KOPT-K1 (cell line): ENCODE measurements around the gene OR5B3.
"Not testable (repeated sequence)": the region's sequence is repeated elsewhere in the genome, so short reads cannot be mapped to it uniquely, and the experiment has no call there.

Experiments
- H3K27ac ChIP-seq: fragments of 200-600 bp; sonication (generic); 2 replicates; pipeline ENCODE4 v1.5.1; 2016; ENCODE audit warnings: antibody characterized with exemption, mild to moderate bottlenecking, low read depth, low read length; ENCODE audit not compliant: poor library complexity, severe bottlenecking
- H3K36me3 ChIP-seq: fragments of 200-600 bp; sonication (generic); 2 replicates; pipeline ENCODE4 v1.5.1; 2017; ENCODE audit warnings: antibody characterized with exemption, mild to moderate bottlenecking, low read length, moderate library complexity; ENCODE audit not compliant: insufficient read depth
- H3K9me3 ChIP-seq: fragments of 200-600 bp; sonication (generic); 2 replicates; pipeline ENCODE4 v1.5.1; 2017; ENCODE audit warnings: antibody characterized with exemption, low read length, mild to moderate bottlenecking; ENCODE audit not compliant: insufficient read depth, poor library complexity, severe bottlenecking

The OR5B3 gene

GRCh38 chr11:58406774-58407173 lies at the start of gene OR5B3:
Gene OR5B3 (minus strand): TSS chr11:58406874. CDS start chr11:58403409, 3,465 bp downstream.
- H3K9me3 ChIP-seq, result no peaks in the 10 kb centered on the region
- H3K36me3 ChIP-seq, result no peaks in the 10 kb centered on the region
- H3K27ac ChIP-seq, result no peak within 1 kb of the TSS

- Histone ChIP-seq H3K27ac (no peak overlapping the region), H3K9me3 (no peaks in the 10 kb centered on the region), H3K36me3 (no peaks in the 10 kb centered on the region)
These were observed 44.9 kb upstream of the OR5B3 start for GRCh38 chr11:58451585-58451984.

- Histone ChIP-seq H3K36me3 (no peaks in the 10 kb centered on the region), H3K9me3 (no peaks in the 10 kb centered on the region), H3K27ac (no peak overlapping the region)
These were observed 39.6 kb upstream of the OR5B3 start for GRCh38 chr11:58446294-58446693.

- Histone ChIP-seq H3K27ac (no peak overlapping the region), H3K9me3 (no peaks in the 10 kb centered on the region), H3K36me3 (no peaks in the 10 kb centered on the region)
These were observed 37.6 kb upstream of the OR5B3 start for GRCh38 chr11:58444300-58444699.

GRCh38 chr11:58442136-58442535 lies 35.5 kb upstream of the OR5B3 start, which contains the start of gene OR5B12:
Gene OR5B12 (minus strand): TSS chr11:58442236. CDS start chr11:58440151, 2,085 bp downstream.
- no peak within 1 kb of the TSS for H3K27ac ChIP-seq
- no peaks in the 10 kb centered on the region for H3K36me3 ChIP-seq
- no peaks in the 10 kb centered on the region for H3K9me3 ChIP-seq

GRCh38 chr11:58438486-58438885 lies 31.8 kb upstream of the OR5B3 start:
- Histone ChIP-seq H3K9me3 (no peaks in the 10 kb centered on the region), H3K27ac (no peak overlapping the region), H3K36me3 (no peaks in the 10 kb centered on the region)

- Histone ChIP-seq H3K9me3 (no peaks in the 10 kb centered on the region), H3K36me3 (no peaks in the 10 kb centered on the region)
These were observed 27.5 kb upstream of the OR5B3 start for GRCh38 chr11:58434217-58434616.

GRCh38 chr11:58433638-58434203 lies 27.0 kb upstream of the OR5B3 start:
- Histone ChIP-seq H3K27ac (no peak overlapping the region), H3K36me3 (no peaks in the 10 kb centered on the region), H3K9me3 (no peaks in the 10 kb centered on the region)

More at GRCh38 chr11:58434217-58434616, 27.5 kb upstream of the OR5B3 start:
- no peak overlapping the region for H3K27ac ChIP-seq

GRCh38 chr11:58429273-58429672 lies 22.6 kb upstream of the OR5B3 start:
- no peaks in the 10 kb centered on the region for H3K9me3 ChIP-seq
- no peak overlapping the region for H3K27ac ChIP-seq
- no peaks in the 10 kb centered on the region for H3K36me3 ChIP-seq

- Histone ChIP-seq H3K9me3 (no peaks in the 10 kb centered on the region), H3K36me3 (no peaks in the 10 kb centered on the region), H3K27ac (no peak within 1 kb of the TSS)
These were observed 21.3 kb upstream of the OR5B3 start, which contains the start of gene OR5B2 for GRCh38 chr11:58428021-58428420. Gene OR5B2 (minus strand): TSS chr11:58428121. CDS start chr11:58423261, 4,860 bp downstream.

- H3K9me3 ChIP-seq, H3K36me3 ChIP-seq, H3K27ac ChIP-seq: not testable (repeated sequence)
These were observed 7.1 kb downstream of the OR5B3 start for GRCh38 chr11:58399622-58400021.

GRCh38 chr11:58395581-58395980 lies 11.1 kb downstream of the OR5B3 start:
- Histone ChIP-seq H3K36me3 (no peaks in the 10 kb centered on the region), H3K27ac (no peak overlapping the region), H3K9me3 (peaks cover 4% of the 10 kb centered on the region)

- H3K27ac ChIP-seq, result no peak overlapping the region
- no peaks in the 10 kb centered on the region for H3K36me3 ChIP-seq
These were observed 12.5 kb downstream of the OR5B3 start for GRCh38 chr11:58394195-58394594.

GRCh38 chr11:58392746-58393145 lies 13.9 kb downstream of the OR5B3 start:
- Histone ChIP-seq H3K36me3 (no peaks in the 10 kb centered on the region), H3K27ac (no peak overlapping the region)

More at GRCh38 chr11:58394195-58394594, 12.5 kb downstream of the OR5B3 start:
- H3K9me3 ChIP-seq, result peaks cover 4% of the 10 kb centered on the region

GRCh38 chr11:58391879-58392278 lies 14.8 kb downstream of the OR5B3 start:
- Histone ChIP-seq H3K36me3 (no peaks in the 10 kb centered on the region), H3K27ac (no peak overlapping the region), H3K9me3 (peaks cover 4% of the 10 kb centered on the region)

More at GRCh38 chr11:58392746-58393145, 13.9 kb downstream of the OR5B3 start:
- H3K9me3 ChIP-seq, result peaks cover 4% of the 10 kb centered on the region

GRCh38 chr11:58390551-58391063 lies 16.1 kb downstream of the OR5B3 start:
- H3K36me3 ChIP-seq, result no peaks in the 10 kb centered on the region
- H3K27ac ChIP-seq, result no peak overlapping the region
- H3K9me3 ChIP-seq, result peaks cover 4% of the 10 kb centered on the region
